SK-N-MC (cell line): ENCODE results near the gene TMEM126B.
"Not testable (repeated sequence)": the region's sequence is repeated elsewhere in the genome, so short reads cannot be mapped to it uniquely, and the experiment has no call there.

Experiments
- DNase-seq: peaks from one replicate; pipeline ENCODE4 v3.0.0-alpha.2; 2011; ENCODE audit warnings: low read depth, low spot score
- H3K27ac ChIP-seq: fragments of 200-600 bp; sonication (generic); 2 replicates; pipeline ENCODE4 v1.5.1; 2016; ENCODE audit warnings: mixed run types
- H3K36me3 ChIP-seq: fragments of 200-600 bp; sonication (generic); 2 replicates; pipeline ENCODE4 v1.6.1; 2017; ENCODE audit warnings: antibody characterized with exemption, low read length, mixed read lengths; ENCODE audit not compliant: insufficient read depth
- H3K4me3 ChIP-seq: fragments of 200-600 bp; sonication (generic); 2 replicates; pipeline ENCODE4 v1.5.1; 2016
- H3K9ac ChIP-seq: fragments of 200-600 bp; sonication (generic); 2 replicates; pipeline ENCODE4 v1.8.0; 2017; ENCODE audit warnings: mixed run types, mixed read lengths; ENCODE audit not compliant: insufficient read length
- H3K9me3 ChIP-seq: fragments of 200-600 bp; sonication (generic); 2 replicates; pipeline ENCODE4 v1.6.1; 2017; ENCODE audit warnings: low read depth, mild to moderate bottlenecking, antibody characterized with exemption, low read length, moderate library complexity, mixed read lengths
- EZH2 ChIP-seq: fragments of 200-600 bp; sonication (generic); IDR thresholded peaks from one replicate; pipeline ENCODE4 v1.6.1; 2017; ENCODE audit warnings: antibody characterized with exemption
- FOXP2 ChIP-seq: optimal IDR thresholded peaks from 2 replicates; pipeline ENCODE3; 2011; ENCODE audit warnings: mild to moderate bottlenecking, moderate library complexity; ENCODE audit not compliant: insufficient read depth; ENCODE audit errors: extremely low read length, control extremely low read depth
- POLR2AphosphoS5 ChIP-seq: IDR thresholded peaks from 2 replicates; pipeline ENCODE4 v1.6.1; 2012; ENCODE audit warnings: mild to moderate bottlenecking, low read depth, low read length, borderline replicate concordance

Gene TMEM126B

GRCh38 chr11:85668157-85668556, 39.8 kb downstream of the TMEM126B start:
- H3K9ac ChIP-seq: no peak overlapping the region
- no peak for TF ChIP-seq EZH2
- no peak for TF ChIP-seq POLR2AphosphoS5
- no peak for TF ChIP-seq FOXP2
- H3K27ac ChIP-seq: no peak overlapping the region
- H3K4me3 ChIP-seq: no peak overlapping the region
- DNase-seq: no peak
- H3K9me3 ChIP-seq: no peaks in the 10 kb centered on the region
- peaks cover 13% of the 10 kb centered on the region for H3K36me3 ChIP-seq

- H3K27ac ChIP-seq, H3K36me3 ChIP-seq, H3K4me3 ChIP-seq, DNase-seq, H3K9ac ChIP-seq, H3K9me3 ChIP-seq: not testable (repeated sequence)
Observed at GRCh38 chr11:85670949-85671663, 42.7 kb downstream of the TMEM126B start.

- no peaks in the 10 kb centered on the region for H3K9me3 ChIP-seq
- no peak overlapping the region for H3K9ac ChIP-seq
- no peaks in the 10 kb centered on the region for H3K36me3 ChIP-seq
- H3K27ac ChIP-seq: no peak overlapping the region
- no peak for DNase-seq
- no peak overlapping the region for H3K4me3 ChIP-seq
- TF ChIP-seq EZH2 (no peak), POLR2AphosphoS5 (no peak), FOXP2 (no peak)
Observed at GRCh38 chr11:85672105-85672902, 43.9 kb downstream of the TMEM126B start.

- Histone ChIP-seq H3K9me3 (no peaks in the 10 kb centered on the region), H3K36me3 (no peaks in the 10 kb centered on the region), H3K9ac (no peak overlapping the region), H3K27ac (no peak overlapping the region), H3K4me3 (no peak overlapping the region)
- DNase-seq: no peak
- TF ChIP-seq EZH2 (no peak), FOXP2 (no peak), POLR2AphosphoS5 (no peak)
Observed at GRCh38 chr11:85673393-85673792, 45.0 kb downstream of the TMEM126B start.

GRCh38 chr11:85679576-85679975, 51.2 kb downstream of the TMEM126B start:
- no peak overlapping the region for H3K27ac ChIP-seq
- no peak for TF ChIP-seq FOXP2
- no peak for TF ChIP-seq EZH2
- no peak for TF ChIP-seq POLR2AphosphoS5
- no peak for DNase-seq
- H3K36me3 ChIP-seq: no peaks in the 10 kb centered on the region
- no peak overlapping the region for H3K9ac ChIP-seq
- H3K9me3 ChIP-seq: no peaks in the 10 kb centered on the region
- no peak overlapping the region for H3K4me3 ChIP-seq

GRCh38 chr11:85680897-85681296, 52.5 kb downstream of the TMEM126B start:
- H3K9ac ChIP-seq: no peak overlapping the region

GRCh38 chr11:85682330-85683305, 54.2 kb downstream of the TMEM126B start:
- H3K4me3 ChIP-seq: peak overlapping the region; percentile 76
- no peak overlapping the region for H3K27ac ChIP-seq
- H3K9ac ChIP-seq: peak overlapping the region; percentile 71
- H3K36me3 ChIP-seq: no peaks in the 10 kb centered on the region
- DNase-seq: no peak
- TF ChIP-seq FOXP2 (no peak), POLR2AphosphoS5 (peak; percentile 46; the same call in 1 of the 2 replicates)
- H3K9me3 ChIP-seq: no peaks in the 10 kb centered on the region

More at GRCh38 chr11:85680897-85681296, 52.5 kb downstream of the TMEM126B start:
- H3K27ac ChIP-seq: no peak overlapping the region
- H3K4me3 ChIP-seq: no peak overlapping the region
- H3K36me3 ChIP-seq: no peaks in the 10 kb centered on the region
- TF ChIP-seq EZH2 (no peak), FOXP2 (no peak), POLR2AphosphoS5 (no peak)
- no peak for DNase-seq
- H3K9me3 ChIP-seq: no peaks in the 10 kb centered on the region
